Measurements from ENCODE around the gene PPP6R2. TPM values are rescaled to one million over a fixed set of nuclear protein-coding genes. Genes with fewer than 3 reads are reported as not detected.

PPP6R2 gene
- total RNA-seq, 1 experiment from 2014 or later: 49.2 TPM

- DNase-seq: no peak
- Histone ChIP-seq H3K27me3 (ENCODE audit: insufficient read depth, low read depth) (no peaks in the 10 kb centered on the region), H3K4me2 (no peak overlapping the region), H3K9me2 (ENCODE audit: insufficient read depth) (no peaks in the 10 kb centered on the region), H3K36me3 (ENCODE audit: low read depth) (peaks cover 40% of the 10 kb centered on the region), H3F3A (ENCODE audit: insufficient read depth, low read depth) (no peaks in the 10 kb centered on the region; the same call in 1 of the 2 replicates), H3K4me1 (replicated peaks; ENCODE audit: insufficient read depth) (no peaks in the 10 kb centered on the region), H3K4me3 (no peak overlapping the region), H3K27ac (no peak overlapping the region), H2AFZ (no peak overlapping the region), H4K20me1 (ENCODE audit: insufficient read depth) (peaks cover 10% of the 10 kb centered on the region), H3K9me3 (ENCODE audit: insufficient read depth, low read depth) (no peaks in the 10 kb centered on the region), H3K79me2 (ENCODE audit: low read depth) (no peaks in the 10 kb centered on the region)
- intact Hi-C loops (cut with micrococcal nuclease; ENCODE audit: unreplicated experiment): no loop called here
- TF ChIP-seq EZH2 (IDR thresholded peaks at IDR 0.05; ENCODE audit: low read depth): no peak
- TF ChIP-seq, protein P1, sequence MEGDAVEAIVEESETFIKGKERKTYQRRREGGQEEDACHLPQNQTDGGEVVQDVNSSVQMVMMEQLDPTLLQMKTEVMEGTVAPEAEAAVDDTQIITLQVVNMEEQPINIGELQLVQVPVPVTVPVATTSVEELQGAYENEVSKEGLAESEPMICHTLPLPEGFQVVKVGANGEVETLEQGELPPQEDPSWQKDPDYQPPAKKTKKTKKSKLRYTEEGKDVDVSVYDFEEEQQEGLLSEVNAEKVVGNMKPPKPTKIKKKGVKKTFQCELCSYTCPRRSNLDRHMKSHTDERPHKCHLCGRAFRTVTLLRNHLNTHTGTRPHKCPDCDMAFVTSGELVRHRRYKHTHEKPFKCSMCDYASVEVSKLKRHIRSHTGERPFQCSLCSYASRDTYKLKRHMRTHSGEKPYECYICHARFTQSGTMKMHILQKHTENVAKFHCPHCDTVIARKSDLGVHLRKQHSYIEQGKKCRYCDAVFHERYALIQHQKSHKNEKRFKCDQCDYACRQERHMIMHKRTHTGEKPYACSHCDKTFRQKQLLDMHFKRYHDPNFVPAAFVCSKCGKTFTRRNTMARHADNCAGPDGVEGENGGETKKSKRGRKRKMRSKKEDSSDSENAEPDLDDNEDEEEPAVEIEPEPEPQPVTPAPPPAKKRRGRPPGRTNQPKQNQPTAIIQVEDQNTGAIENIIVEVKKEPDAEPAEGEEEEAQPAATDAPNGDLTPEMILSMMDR (conservative IDR thresholded peaks at IDR 0.05): no peak
- CTCF ChIA-PET: no interaction called here
- POLR2A ChIA-PET (ENCODE audit: unreplicated experiment): interaction anchor here (1.0 kb wide), 1 partner anchor 547 kb away, joined by 4 read pairs; no protein-coding TSS in a partner anchor
- no TSS peak for BruUV-seq (replicated peaks)
Observed at GRCh38 chr22:50418624-50419023, 75.5 kb downstream of the PPP6R2 start.

GRCh38 chr22:50419116-50419515, 76.0 kb downstream of the PPP6R2 start:
- Histone ChIP-seq H3K9me2 (ENCODE audit: insufficient read depth) (no peaks in the 10 kb centered on the region), H3K4me1 (replicated peaks; ENCODE audit: insufficient read depth) (no peaks in the 10 kb centered on the region), H3F3A (ENCODE audit: insufficient read depth, low read depth) (no peaks in the 10 kb centered on the region; the same call in 1 of the 2 replicates), H2AFZ (no peak overlapping the region), H3K4me3 (no peak overlapping the region), H3K4me2 (no peak overlapping the region), H3K27me3 (ENCODE audit: insufficient read depth, low read depth) (no peaks in the 10 kb centered on the region), H4K20me1 (ENCODE audit: insufficient read depth) (peaks cover 10% of the 10 kb centered on the region), H3K79me2 (ENCODE audit: low read depth) (no peaks in the 10 kb centered on the region), H3K36me3 (ENCODE audit: low read depth) (peaks cover 40% of the 10 kb centered on the region), H3K27ac (no peak overlapping the region), H3K9me3 (ENCODE audit: insufficient read depth, low read depth) (no peaks in the 10 kb centered on the region)
- ChIA-PET POLR2A (ENCODE audit: unreplicated experiment) (no interaction called here), CTCF (no interaction called here)
- BruUV-seq (replicated peaks): no TSS peak
- intact Hi-C loops (cut with micrococcal nuclease; ENCODE audit: unreplicated experiment): no loop called here
- no peak for TF ChIP-seq EZH2 (IDR thresholded peaks at IDR 0.05; ENCODE audit: low read depth)
- TF ChIP-seq, protein P1 (conservative IDR thresholded peaks at IDR 0.05): no peak
- DNase-seq: no peak

DNA sequence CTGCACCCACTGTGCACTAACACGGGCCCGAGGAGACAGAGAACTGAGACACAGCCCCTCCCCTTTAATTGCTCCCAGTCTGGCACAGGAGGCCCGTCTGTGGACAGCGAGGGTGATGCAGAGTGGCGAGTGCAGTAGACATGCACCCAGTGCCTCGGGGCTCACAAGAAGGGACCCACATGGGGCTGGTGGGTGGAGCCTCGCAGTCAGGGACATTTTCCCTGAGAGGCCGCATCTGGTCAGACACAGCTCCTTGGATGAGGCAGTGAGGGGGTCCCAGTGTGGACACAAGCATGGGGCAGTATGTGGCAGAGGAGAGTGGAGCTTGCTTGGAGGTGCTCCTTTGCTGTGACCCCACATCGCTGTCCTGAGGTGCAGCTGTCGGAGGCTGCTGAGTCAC, 76.9 kb downstream of the PPP6R2 start:
- no peak for DNase-seq
- no peak overlapping the region for H3K4me3 ChIP-seq
- intact Hi-C loops (cut with micrococcal nuclease; ENCODE audit: unreplicated experiment): no loop called here
- H3K9me2 ChIP-seq (ENCODE audit: insufficient read depth): no peaks in the 10 kb centered on the region
- ChIA-PET POLR2A (ENCODE audit: unreplicated experiment) (no interaction called here), CTCF (no interaction called here)
- no peaks in the 10 kb centered on the region for H3K9me3 ChIP-seq (ENCODE audit: insufficient read depth, low read depth)
- H3K79me2 ChIP-seq (ENCODE audit: low read depth): no peaks in the 10 kb centered on the region
- H3K27me3 ChIP-seq (ENCODE audit: insufficient read depth, low read depth): no peaks in the 10 kb centered on the region
- H3K27ac ChIP-seq: no peak overlapping the region
- no peak overlapping the region for H3K4me2 ChIP-seq
- H3F3A ChIP-seq (ENCODE audit: insufficient read depth, low read depth): peaks cover 4% of the 10 kb centered on the region
- no peak for TF ChIP-seq EZH2 (IDR thresholded peaks at IDR 0.05; ENCODE audit: low read depth)
- TF ChIP-seq, protein P1 (conservative IDR thresholded peaks at IDR 0.05): no peak
- no TSS peak for BruUV-seq (replicated peaks)
- peaks cover 10% of the 10 kb centered on the region for H4K20me1 ChIP-seq (ENCODE audit: insufficient read depth)
- H3K4me1 ChIP-seq (replicated peaks; ENCODE audit: insufficient read depth): no peaks in the 10 kb centered on the region
- peaks cover 39% of the 10 kb centered on the region for H3K36me3 ChIP-seq (ENCODE audit: low read depth)
- no peak overlapping the region for H2AFZ ChIP-seq
